Neuron (in vitro differentiated cells): Measurements from ENCODE around the gene TIAM2.
"Not testable (repeated sequence)": the region's sequence is repeated elsewhere in the genome, so short reads cannot be mapped to it uniquely, and the experiment has no call there.

Source experiments
- H2AFZ ChIP-seq: one replicate; pipeline ENCODE4 v1.6.1; 2013; ENCODE audit warnings: low read depth, mild to moderate bottlenecking, inconsistent platforms, low read length, moderate library complexity
- H3K27me3 ChIP-seq: one replicate; pipeline ENCODE4 v1.6.1; 2013; ENCODE audit warnings: low read length; ENCODE audit not compliant: insufficient read depth
- H3K36me3 ChIP-seq: one replicate; pipeline ENCODE4 v1.6.1; 2013; ENCODE audit warnings: low read length; ENCODE audit not compliant: insufficient read depth
- H3K4me1 ChIP-seq: one replicate; pipeline ENCODE4 v1.6.1; 2013; ENCODE audit warnings: low read length; ENCODE audit not compliant: insufficient read depth
- H3K4me3 ChIP-seq: 2 replicates; pipeline ENCODE4 v1.5.1; 2013; ENCODE audit warnings: mild to moderate bottlenecking, low read length, moderate library complexity
- H3K9me3 ChIP-seq: one replicate; pipeline ENCODE4 v1.6.1; 2013; ENCODE audit warnings: low read length

The TIAM2 gene

DNA sequence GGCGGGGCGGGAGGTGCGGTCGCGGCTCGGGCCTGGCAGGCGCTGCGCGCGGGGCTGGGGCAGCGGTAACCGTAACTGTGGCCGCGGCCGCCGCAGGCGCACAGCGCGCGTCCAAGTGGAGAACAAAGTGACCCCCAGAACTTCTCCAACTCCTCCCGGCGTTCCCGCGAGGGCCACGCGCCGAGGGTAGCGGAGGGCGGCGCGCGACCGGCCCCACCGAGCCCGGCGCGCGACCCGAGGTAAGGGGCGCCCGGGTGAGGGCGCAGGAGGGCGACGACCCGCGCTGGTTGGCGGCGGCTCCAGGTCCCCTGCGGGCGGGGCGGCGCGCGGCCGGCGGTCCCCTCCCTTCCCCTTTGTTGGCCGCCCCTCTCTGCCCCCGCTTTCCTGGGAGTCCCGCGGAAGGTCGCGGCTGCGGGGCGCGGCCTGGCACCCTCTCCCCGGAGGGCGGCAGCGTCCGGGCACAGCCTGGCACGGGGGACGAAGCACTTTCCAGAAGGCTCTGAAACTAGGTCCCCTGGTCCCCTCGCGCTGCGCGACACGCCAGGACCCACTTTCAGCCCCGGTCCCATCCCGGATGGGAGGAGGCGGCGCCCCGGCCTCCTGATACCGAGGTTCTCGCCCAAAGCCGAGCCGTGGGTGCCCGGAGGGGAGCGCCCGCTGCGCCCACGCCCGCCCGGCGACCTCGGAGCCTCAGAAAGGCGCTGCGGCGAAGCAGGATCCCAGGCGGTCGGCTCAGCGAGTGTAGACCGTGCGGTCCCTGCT lies at the start of gene TIAM2:
Gene TIAM2 (plus strand): TSS at position 62 of the 762 bp plus-strand sequence. CDS start 133,909 bp downstream, outside the sequence.
- peak within 1 kb of the TSS; percentile 67 for H3K4me3 ChIP-seq
- no peaks in the 10 kb centered on the region for H3K27me3 ChIP-seq
- no peaks in the 10 kb centered on the region for H3K9me3 ChIP-seq
- H3K36me3 ChIP-seq, result no peaks in the 10 kb centered on the region
- peaks cover 12% of the 10 kb centered on the region for H3K4me1 ChIP-seq
- H2AFZ ChIP-seq, result peak within 1 kb of the TSS; percentile 78

DNA sequence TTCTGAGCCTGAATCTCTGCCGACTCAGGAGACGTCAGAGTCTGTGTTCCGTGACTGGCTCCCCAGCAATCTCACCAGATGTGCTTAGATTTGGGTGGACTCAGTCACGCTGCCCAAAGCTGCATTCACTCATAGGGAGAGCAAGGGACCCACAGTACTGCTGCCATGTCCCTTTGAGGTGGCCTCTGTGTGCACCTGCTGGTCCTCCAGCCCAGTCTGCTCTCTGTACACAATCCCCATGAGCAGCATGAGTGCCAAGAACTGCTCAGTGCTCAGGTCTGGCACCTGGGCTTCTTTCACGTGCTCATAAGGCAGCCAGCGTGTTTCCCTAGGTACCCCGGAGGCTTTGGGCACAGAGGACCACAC lies 44.2 kb upstream of the TIAM2 start:
- peaks cover 3% of the 10 kb centered on the region for H3K36me3 ChIP-seq
- H3K4me1 ChIP-seq, result no peaks in the 10 kb centered on the region
- no peak overlapping the region for H3K4me3 ChIP-seq
- no peak overlapping the region for H2AFZ ChIP-seq
- H3K9me3 ChIP-seq, result no peaks in the 10 kb centered on the region
- no peaks in the 10 kb centered on the region for H3K27me3 ChIP-seq

DNA sequence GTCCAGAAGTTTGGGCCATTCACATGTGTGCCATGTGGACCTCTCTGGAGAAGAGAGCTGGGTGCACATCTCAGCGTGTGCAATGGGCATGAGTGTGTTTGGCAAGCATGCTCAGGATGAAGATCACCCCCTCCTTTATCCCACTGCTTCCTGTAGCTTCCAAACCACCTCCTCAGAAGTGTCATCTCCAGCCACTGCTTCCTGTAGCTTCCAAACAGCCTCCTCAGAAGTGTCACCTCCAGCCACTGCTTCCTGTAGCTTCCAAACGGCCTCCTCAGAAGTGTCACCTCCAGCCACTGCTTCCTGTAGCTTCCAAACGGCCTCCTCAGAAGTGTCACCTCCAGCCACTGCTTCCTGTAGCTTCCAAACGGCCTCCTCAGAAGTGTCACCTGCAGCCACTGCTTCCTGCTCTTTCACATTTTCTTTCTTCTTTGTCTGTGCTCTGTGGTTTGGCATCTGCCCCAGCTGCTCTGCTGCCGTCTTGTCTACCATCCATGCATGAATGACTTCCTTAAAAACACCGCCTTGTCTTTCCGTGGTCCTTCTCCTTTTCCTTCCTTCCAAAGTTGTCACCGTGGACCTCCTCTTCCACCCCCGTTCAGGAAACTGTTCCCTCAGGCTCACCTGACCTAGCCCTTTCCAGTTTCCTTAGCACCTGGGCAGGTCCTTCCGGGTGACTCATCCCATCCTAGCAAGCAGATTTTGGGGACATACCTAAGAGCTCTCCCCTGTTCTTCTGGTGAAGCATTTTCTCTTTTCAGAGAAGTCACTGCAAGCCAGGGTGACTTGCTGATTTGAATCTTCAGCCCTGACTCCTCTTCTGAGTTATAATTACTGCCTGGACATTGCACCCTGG lies 43.5 kb upstream of the TIAM2 start:
- no peaks in the 10 kb centered on the region for H3K9me3 ChIP-seq
- peaks cover 3% of the 10 kb centered on the region for H3K36me3 ChIP-seq
- H3K4me3 ChIP-seq, result no peak overlapping the region
- H3K27me3 ChIP-seq, result no peaks in the 10 kb centered on the region
- no peak overlapping the region for H2AFZ ChIP-seq
- H3K4me1 ChIP-seq, result no peaks in the 10 kb centered on the region

DNA sequence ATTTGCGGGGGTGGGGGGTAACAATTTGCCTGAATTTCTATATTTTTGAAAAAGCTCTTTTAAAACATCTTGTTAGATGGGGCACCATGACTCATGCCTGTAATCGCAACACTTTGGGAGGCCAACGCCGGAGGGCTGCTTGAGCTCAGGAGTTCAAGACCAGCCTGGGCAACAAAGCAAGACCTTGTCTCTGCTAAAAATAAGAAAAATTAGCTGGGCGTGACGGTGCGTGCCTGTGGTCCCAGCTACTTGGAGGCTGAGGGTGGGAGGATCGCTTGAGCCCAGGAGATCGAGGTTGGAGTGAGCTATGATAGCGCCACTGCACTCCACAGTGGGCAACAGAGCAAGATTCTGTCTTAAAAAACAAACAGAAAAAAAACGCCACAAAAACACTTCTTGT lies 41.5 kb upstream of the TIAM2 start:
- no peaks in the 10 kb centered on the region for H3K27me3 ChIP-seq

DNA sequence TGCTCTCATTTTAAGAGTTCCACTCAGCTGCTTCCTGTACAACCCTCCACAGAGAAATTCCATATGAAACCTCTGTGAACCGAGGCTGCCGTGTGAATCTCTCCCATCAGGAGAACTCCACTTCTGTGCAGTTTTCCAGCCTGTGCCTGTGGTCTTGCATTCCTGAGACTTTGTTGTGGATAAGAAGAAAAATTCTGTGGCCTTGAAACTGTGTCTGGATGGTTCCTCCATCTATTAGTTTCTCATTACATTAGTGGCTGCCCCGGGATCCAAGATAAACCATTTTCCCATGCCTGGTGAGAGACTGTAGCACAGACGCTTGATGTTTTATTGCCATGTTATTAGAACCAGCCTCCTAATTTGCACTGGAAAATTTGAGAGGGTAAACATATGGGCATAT lies 40.8 kb upstream of the TIAM2 start:
- Histone ChIP-seq H2AFZ (no peak overlapping the region), H3K4me3 (no peak overlapping the region), H3K36me3 (peaks cover 3% of the 10 kb centered on the region), H3K27me3 (no peaks in the 10 kb centered on the region), H3K9me3 (no peaks in the 10 kb centered on the region), H3K4me1 (no peaks in the 10 kb centered on the region)

More for the DNA sequence above, 41.5 kb upstream of the TIAM2 start:
- Histone ChIP-seq H3K4me1 (no peaks in the 10 kb centered on the region), H3K9me3 (no peaks in the 10 kb centered on the region), H3K4me3 (no peak overlapping the region), H3K36me3 (peaks cover 3% of the 10 kb centered on the region), H2AFZ (no peak overlapping the region)

DNA sequence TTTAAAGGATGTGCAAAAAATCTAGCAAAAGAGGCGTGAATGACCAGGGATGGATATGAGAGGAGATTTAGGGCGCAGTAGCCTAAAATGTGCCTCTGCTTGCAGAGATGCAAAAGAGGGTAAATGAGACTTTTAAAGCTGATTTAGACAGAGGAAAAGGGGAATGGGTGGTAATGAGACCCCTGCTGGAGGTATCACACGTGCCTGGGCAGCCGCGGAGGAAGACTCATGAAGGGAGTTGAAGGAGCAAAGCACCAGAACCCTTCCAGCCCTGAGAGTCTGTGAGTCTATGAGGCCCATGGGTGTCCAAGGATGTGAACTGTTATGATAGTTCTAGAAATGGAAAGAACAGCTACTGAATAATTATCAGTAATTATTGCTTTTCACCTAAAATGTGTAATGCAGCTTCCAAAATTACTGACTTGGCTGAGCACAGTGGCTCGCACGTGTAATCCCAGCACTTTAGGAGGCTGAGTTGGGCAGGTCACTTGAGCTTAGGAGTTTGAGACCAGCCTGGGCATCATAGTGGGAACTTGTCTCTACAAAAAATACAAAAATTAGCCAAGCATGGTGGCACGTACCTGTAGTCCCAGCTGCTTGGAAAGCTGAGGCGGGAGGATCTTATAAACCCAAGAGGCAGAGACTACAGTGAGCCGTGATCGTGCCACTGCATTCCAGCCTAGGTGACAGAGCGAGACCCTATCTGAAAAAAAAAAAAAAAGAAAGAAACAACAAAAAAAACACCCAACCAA lies 38.2 kb upstream of the TIAM2 start:
- Histone ChIP-seq H2AFZ (no peak overlapping the region), H3K9me3 (no peaks in the 10 kb centered on the region), H3K36me3 (no peaks in the 10 kb centered on the region), H3K27me3 (no peaks in the 10 kb centered on the region), H3K4me1 (no peaks in the 10 kb centered on the region), H3K4me3 (no peak overlapping the region)

DNA sequence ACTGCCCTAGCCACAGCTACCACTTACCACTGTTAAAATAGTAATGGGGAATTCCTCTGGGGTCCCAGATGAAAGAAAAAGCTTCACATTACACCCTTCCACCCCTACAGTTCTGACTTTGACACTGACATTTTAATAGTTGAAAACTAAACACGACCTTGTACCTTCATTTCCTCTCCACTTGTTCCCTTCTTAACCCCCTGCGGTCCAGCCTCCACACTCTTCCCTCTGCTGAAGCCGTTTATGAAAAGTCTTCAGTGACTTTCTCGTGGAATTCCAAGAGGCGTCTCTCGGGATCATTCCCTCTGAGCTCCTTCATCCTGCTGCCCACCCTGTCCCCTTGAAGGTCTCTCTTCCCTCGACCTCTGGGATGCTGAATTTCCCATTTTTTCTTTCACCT lies 36.6 kb upstream of the TIAM2 start:
- no peaks in the 10 kb centered on the region for H3K36me3 ChIP-seq
- no peak overlapping the region for H2AFZ ChIP-seq
- H3K4me1 ChIP-seq, result peaks cover 6% of the 10 kb centered on the region
- H3K27me3 ChIP-seq, result no peaks in the 10 kb centered on the region
- no peak overlapping the region for H3K4me3 ChIP-seq
- H3K9me3 ChIP-seq, result no peaks in the 10 kb centered on the region

DNA sequence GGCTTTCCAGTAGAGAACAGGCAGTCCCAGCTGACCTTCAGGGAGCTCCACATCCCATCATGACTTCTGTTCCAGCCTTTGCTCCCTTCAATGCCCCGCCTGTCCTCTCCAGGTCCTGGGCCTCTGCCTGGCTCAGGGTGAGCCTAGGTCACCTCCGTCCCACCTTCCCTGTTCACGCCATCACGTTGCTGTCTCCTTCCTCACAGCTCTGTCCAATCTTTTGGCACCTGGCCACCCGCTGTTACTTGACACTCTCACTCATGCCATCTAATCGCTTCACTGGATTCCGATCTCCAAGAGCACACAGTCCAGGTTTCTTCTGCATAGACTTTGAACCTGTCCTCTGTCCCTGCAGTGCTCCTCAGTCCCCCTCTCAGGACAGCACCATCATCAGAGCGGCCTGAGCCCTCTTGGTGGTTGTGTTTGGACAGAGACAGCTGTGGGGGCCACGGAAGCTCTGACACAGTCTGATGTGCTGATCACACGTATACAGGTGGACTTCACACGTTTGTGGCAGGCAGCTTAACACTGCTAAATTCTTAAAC lies 34.7 kb upstream of the TIAM2 start:
- Histone ChIP-seq H3K36me3 (no peaks in the 10 kb centered on the region), H3K9me3 (no peaks in the 10 kb centered on the region)

DNA sequence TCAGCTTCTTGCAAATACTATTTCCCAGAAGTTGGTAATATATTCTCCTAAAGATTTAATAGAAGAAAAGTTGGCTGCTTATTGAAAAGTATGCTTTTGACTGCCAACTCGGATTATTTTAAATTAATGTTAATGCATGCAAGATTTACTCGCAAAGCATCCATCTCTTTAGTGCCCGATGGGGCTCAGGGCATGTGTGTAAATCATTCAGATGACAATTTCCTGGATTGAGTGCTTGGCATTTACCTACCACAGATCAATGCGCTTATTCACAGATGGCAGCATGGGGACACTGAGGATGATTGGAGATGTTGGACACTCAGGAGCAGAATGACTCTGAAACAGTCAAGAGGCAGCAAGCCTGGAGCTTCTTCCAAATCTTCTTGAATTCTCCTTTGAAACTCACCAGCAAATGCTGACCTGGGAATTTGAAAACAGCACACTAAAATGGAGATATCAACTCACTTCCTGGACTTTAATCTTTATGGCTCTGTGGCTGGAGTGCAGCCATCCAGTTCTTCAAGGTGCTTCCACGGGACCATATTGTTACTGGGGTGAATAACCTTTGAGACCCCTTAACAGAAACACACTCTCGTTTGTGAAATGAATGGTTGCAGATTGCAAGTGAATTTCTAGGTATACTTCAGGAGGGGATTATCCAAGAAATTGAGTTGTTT lies 34.1 kb upstream of the TIAM2 start:
- Histone ChIP-seq H3K36me3 (no peaks in the 10 kb centered on the region), H3K4me3 (no peak overlapping the region), H2AFZ (no peak overlapping the region), H3K27me3 (no peaks in the 10 kb centered on the region), H3K4me1 (peaks cover 6% of the 10 kb centered on the region), H3K9me3 (no peaks in the 10 kb centered on the region)

More for the DNA sequence above, 34.7 kb upstream of the TIAM2 start:
- Histone ChIP-seq H3K4me3 (no peak overlapping the region), H3K27me3 (no peaks in the 10 kb centered on the region), H2AFZ (no peak overlapping the region), H3K4me1 (peaks cover 6% of the 10 kb centered on the region)

DNA sequence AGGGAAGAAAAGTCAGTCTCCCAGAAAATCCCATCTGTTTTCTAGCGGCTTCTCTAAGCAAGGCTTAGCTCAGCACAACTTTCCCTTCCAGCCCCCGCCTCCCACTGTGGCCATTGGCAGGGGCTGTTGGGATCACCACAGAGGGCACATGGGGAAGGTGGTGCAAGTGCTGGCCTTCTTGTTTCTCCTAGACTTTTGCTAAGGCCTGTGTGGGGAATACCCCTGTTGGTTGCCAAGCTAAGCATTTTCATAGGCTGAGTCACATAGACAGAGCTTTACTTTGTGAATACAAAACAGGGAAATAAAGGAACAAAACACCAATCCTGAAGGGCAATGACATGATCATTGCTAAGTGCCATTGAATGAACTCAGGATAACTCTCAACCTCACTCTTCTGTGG lies 32.4 kb upstream of the TIAM2 start:
- Histone ChIP-seq H3K27me3 (no peaks in the 10 kb centered on the region), H2AFZ (no peak overlapping the region), H3K9me3 (peaks cover 2% of the 10 kb centered on the region), H3K36me3 (no peaks in the 10 kb centered on the region), H3K4me1 (peaks cover 6% of the 10 kb centered on the region), H3K4me3 (no peak overlapping the region)

DNA sequence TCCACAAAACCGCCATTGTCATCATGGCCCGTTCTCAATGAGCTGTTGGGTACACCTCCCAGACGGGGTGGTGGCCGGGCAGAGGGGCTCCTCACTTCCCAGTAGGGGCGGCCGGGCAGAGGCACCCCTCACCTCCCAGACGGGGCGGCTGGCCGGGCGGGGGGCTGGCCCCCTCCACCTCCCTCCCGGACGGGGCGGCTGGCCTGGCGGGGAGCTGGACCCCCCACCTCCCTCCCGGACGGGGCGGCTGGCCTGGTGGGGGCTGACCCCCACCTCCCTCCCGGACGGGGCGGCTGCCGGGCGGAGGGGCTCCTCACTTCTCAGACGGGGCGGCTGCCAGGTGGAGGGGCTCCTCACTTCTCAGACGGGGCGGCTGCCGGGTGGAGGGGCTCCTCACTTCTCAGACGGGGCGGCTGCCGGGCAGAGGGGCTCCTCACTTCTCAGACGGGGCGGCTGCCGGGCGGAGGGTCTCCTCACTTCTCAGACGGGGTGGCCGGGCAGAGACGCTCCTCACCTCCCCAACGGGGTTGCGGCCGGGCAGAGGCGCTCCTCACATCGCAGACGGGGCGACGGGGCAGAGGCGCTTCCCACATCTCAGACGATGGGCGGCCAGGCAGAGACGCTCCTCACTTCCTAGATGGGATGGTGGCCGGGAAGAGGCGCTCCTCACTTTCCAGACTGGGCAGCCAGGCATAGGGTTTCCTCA lies 28.9 kb upstream of the TIAM2 start:
- H3K4me1 ChIP-seq, H3K9me3 ChIP-seq, H3K4me3 ChIP-seq, H3K27me3 ChIP-seq, H2AFZ ChIP-seq, H3K36me3 ChIP-seq: not testable (repeated sequence)

DNA sequence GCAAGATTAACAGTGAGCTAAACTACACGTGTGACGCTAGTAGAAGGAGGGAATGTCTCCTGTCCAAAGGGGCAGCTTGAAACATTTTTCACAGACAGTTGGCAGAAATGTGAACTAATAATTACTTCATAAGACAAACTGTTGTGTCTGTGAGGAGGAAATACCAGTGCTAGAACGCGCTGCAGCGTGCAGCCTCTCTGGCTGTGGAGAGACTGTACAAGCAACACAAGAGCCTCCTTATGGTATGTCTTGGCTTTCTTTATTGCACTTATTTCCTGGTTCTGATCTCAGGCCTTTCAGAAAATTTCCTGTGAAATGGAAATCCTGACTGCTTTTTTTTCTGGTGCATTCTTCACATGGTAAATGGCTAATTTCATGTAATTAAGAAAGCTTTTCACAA lies 25.3 kb upstream of the TIAM2 start:
- H3K9me3 ChIP-seq, result peaks cover 3% of the 10 kb centered on the region
- H3K36me3 ChIP-seq, result no peaks in the 10 kb centered on the region
- H3K4me1 ChIP-seq, result no peaks in the 10 kb centered on the region
- H3K4me3 ChIP-seq, result no peak overlapping the region
- H3K27me3 ChIP-seq, result no peaks in the 10 kb centered on the region
- H2AFZ ChIP-seq, result no peak overlapping the region
